Panc1 (cell line): Measurements from ENCODE around the gene TCHP. TPM values are rescaled to one million over a fixed set of nuclear protein-coding genes. Genes with fewer than 3 reads are reported as not detected.

ENCODE experiments used
- ATAC-seq: fragments of 200-7000 bp; cut with Tn5 transposase; 2 replicates; pipeline ENCODE4 v1.9.1; 2020; ENCODE audit warnings: mild to moderate bottlenecking, moderate library complexity
- BruUV-seq: library from RNA; stranded (reverse); fragments of 400-500 nt; replicated peaks from 2 replicates; lab custom pipeline; 2021; lab: Mats Ljungman, UMichigan
- CTCF ChIA-PET: fragments of 300-600 bp; sonication (Branson Sonifier 250); formaldehyde crosslinking; loops from one replicate; lab custom pipeline; 2022; ENCODE audit warnings: antibody characterized with exemption; lab: Charles Lee
- POLR2A ChIA-PET: fragments of 300-600 bp; sonication (Branson Sonifier 250); formaldehyde crosslinking; loops from one replicate; lab custom pipeline; 2022; ENCODE audit warnings: antibody characterized with exemption; lab: Charles Lee
- DNase-seq: peaks from one replicate; pipeline ENCODE4 v3.0.0-alpha.2; 2010; ENCODE audit warnings: low read depth, low spot score
- H3K27ac ChIP-seq: 2 replicates; pipeline ENCODE4 v1.5.1; 2011; ENCODE audit warnings: mild to moderate bottlenecking, low read length, inconsistent platforms
- H3K27me3 ChIP-seq: fragments of 200-500 bp; sonication (Bioruptor generic); 2 replicates; pipeline ENCODE4 v1.6.0; 2014; ENCODE audit warnings: low read length, inconsistent platforms; ENCODE audit not compliant: control insufficient read depth, insufficient read depth
- H3K36me3 ChIP-seq: fragments of 200-500 bp; sonication (Bioruptor generic); 2 replicates; pipeline ENCODE4 v1.5.1; 2014; ENCODE audit warnings: inconsistent platforms, mild to moderate bottlenecking, low read length, moderate library complexity; ENCODE audit not compliant: control insufficient read depth, insufficient read depth
- H3K4me1 ChIP-seq: 2 replicates; pipeline ENCODE4 v1.5.1; 2011; ENCODE audit warnings: inconsistent platforms, mild to moderate bottlenecking, low read length, moderate library complexity; ENCODE audit not compliant: control insufficient read depth, insufficient read depth
- H3K4me3 ChIP-seq, 2 experiments: 2 replicates each; pipeline ENCODE4 v1.5.1; 2011 to 2012; ENCODE audit warnings: low read depth in 2 of 2, low read length in 2 of 2, mild to moderate bottlenecking in 2 of 2, inconsistent platforms in 1 of 2, moderate library complexity in 1 of 2
- H3K9me3 ChIP-seq: fragments of 200-500 bp; sonication (Bioruptor generic); 2 replicates; pipeline ENCODE4 v1.5.1; 2014; ENCODE audit warnings: low read depth, mild to moderate bottlenecking, inconsistent platforms, low read length, moderate library complexity; ENCODE audit not compliant: control insufficient read depth, insufficient read depth
- POLR2AphosphoS5 ChIP-seq: IDR thresholded peaks from 2 replicates; pipeline ENCODE4 v1.6.1; 2012; ENCODE audit warnings: mild to moderate bottlenecking, low read depth, low read length, moderate library complexity
- SIN3A ChIP-seq: IDR thresholded peaks from 2 replicates; pipeline ENCODE4 v1.6.1; 2012; ENCODE audit warnings: low read depth, mild to moderate bottlenecking, low read length, moderate library complexity, borderline replicate concordance; ENCODE audit not compliant: insufficient read depth
- TCF7L2 ChIP-seq: IDR thresholded peaks from 2 replicates; pipeline ENCODE4 v1.6.1; 2011; ENCODE audit warnings: mild to moderate bottlenecking, low read depth, low read length, inconsistent platforms
- in situ Hi-C: cut with HindIII; loops from 2 replicates; pipeline ENCODE4 v1.10.0; 2016; ENCODE audit warnings: low sequenced_read_pairs, low pct_unique_long_range_greater_than_20kb
- intact Hi-C: fragments of 100-400 bp; cut with micrococcal nuclease; formaldehyde crosslinking; loops from one replicate; pipeline ENCODE4 v1.10.0; 2022; ENCODE audit not compliant: unreplicated experiment
- total RNA-seq: library from RNA; stranded (reverse); gene quantifications from one replicate; pipeline ENCODE4 v1.2.1, GENCODE V29; 2021; ENCODE audit not compliant: unreplicated experiment
- TF ChIP-seq, protein P1 (sequence below): fragments of 450-650 bp; IDR thresholded peaks from 2 replicates; pipeline ENCODE4 v1.5.1; 2017; ENCODE audit warnings: mild to moderate bottlenecking
- TF ChIP-seq, protein P2 (sequence below), 2 experiments: IDR thresholded peaks; 2 replicates each; pipeline ENCODE4 v1.6.1; 2011 to 2012; ENCODE audit warnings: low read depth in 2 of 2, control low read depth in 1 of 2, low read length in 1 of 2, mild to moderate bottlenecking in 1 of 2, moderate library complexity in 1 of 2; ENCODE audit not compliant: insufficient read depth in 1 of 2

The TCHP gene
- total RNA-seq, 1 experiment from 2014 or later, result 25.0 TPM

DNA sequence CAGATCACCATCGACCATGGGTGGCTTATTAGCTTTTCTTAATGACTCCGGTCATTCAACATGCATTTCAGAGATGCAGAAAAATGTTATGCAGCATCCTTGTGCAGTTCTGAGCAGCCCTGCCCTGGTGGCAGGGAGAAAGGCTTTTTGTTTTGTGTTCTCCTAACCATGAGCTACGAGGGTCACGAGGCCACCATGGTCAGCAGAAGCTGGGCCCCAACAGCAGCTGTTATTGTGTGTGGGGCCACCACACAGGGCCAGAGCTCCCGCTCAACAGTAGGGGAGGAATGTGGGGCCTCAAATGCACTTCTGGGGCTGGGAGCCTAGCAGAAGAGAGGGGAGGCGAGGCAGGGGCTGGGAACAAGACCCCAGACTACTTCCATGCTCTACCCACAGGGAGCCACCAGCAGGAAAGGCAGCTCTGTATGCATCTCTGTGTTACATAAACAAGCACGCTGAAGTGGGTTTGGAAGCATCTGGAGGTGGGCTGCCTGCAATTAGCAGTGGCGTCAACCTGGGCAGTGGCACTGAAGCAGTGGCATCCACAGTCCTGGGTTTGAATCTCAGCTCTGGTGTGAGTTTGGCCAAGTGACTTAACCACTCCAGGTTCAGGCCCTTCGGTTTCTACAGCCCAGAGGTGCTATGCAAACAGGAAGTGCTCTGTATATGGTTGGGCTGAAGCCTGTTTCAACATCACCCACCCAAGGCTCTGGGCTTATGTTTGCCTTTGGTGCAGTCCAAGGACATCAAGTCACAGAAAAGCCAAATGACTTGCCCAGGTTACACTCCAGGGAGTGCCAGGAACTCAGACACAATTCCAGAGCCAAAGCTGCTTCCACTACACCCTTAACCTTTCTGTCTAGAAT is 36.0 kb upstream of the TCHP start:
- intact Hi-C loops (no loop called here), in situ Hi-C loops (no loop called here)
- CTCF ChIA-PET, result interaction anchor here (0.7 to 1.4 kb wide), 3 partner anchors 11 to 13 kb away, joined by 3 to 4 read pairs (median 3); no protein-coding TSS in a partner anchor
- H3K4me1 ChIP-seq, result no peaks in the 10 kb centered on the region
- TF ChIP-seq, protein P1, sequence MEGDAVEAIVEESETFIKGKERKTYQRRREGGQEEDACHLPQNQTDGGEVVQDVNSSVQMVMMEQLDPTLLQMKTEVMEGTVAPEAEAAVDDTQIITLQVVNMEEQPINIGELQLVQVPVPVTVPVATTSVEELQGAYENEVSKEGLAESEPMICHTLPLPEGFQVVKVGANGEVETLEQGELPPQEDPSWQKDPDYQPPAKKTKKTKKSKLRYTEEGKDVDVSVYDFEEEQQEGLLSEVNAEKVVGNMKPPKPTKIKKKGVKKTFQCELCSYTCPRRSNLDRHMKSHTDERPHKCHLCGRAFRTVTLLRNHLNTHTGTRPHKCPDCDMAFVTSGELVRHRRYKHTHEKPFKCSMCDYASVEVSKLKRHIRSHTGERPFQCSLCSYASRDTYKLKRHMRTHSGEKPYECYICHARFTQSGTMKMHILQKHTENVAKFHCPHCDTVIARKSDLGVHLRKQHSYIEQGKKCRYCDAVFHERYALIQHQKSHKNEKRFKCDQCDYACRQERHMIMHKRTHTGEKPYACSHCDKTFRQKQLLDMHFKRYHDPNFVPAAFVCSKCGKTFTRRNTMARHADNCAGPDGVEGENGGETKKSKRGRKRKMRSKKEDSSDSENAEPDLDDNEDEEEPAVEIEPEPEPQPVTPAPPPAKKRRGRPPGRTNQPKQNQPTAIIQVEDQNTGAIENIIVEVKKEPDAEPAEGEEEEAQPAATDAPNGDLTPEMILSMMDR, result no peak
- TF ChIP-seq POLR2AphosphoS5 (no peak), TCF7L2 (no peak), SIN3A (no peak)
- TF ChIP-seq, protein P2, sequence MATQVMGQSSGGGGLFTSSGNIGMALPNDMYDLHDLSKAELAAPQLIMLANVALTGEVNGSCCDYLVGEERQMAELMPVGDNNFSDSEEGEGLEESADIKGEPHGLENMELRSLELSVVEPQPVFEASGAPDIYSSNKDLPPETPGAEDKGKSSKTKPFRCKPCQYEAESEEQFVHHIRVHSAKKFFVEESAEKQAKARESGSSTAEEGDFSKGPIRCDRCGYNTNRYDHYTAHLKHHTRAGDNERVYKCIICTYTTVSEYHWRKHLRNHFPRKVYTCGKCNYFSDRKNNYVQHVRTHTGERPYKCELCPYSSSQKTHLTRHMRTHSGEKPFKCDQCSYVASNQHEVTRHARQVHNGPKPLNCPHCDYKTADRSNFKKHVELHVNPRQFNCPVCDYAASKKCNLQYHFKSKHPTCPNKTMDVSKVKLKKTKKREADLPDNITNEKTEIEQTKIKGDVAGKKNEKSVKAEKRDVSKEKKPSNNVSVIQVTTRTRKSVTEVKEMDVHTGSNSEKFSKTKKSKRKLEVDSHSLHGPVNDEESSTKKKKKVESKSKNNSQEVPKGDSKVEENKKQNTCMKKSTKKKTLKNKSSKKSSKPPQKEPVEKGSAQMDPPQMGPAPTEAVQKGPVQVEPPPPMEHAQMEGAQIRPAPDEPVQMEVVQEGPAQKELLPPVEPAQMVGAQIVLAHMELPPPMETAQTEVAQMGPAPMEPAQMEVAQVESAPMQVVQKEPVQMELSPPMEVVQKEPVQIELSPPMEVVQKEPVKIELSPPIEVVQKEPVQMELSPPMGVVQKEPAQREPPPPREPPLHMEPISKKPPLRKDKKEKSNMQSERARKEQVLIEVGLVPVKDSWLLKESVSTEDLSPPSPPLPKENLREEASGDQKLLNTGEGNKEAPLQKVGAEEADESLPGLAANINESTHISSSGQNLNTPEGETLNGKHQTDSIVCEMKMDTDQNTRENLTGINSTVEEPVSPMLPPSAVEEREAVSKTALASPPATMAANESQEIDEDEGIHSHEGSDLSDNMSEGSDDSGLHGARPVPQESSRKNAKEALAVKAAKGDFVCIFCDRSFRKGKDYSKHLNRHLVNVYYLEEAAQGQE (IDR thresholded peaks at IDR 0.05; ENCODE audit: insufficient read depth in 1 of 2, low read depth in 2 of 2, low read length in 1 of 2), result no peak
- DNase-seq, result no peak
- H3K36me3 ChIP-seq, result no peaks in the 10 kb centered on the region
- no peaks in the 10 kb centered on the region for H3K9me3 ChIP-seq
- no peak overlapping the region for H3K27ac ChIP-seq
- no peaks in the 10 kb centered on the region for H3K27me3 ChIP-seq
- POLR2A ChIA-PET, result no interaction called here
- no TSS peak for BruUV-seq
- H3K4me3 ChIP-seq, result no peak overlapping the region
- no peak for ATAC-seq

DNA sequence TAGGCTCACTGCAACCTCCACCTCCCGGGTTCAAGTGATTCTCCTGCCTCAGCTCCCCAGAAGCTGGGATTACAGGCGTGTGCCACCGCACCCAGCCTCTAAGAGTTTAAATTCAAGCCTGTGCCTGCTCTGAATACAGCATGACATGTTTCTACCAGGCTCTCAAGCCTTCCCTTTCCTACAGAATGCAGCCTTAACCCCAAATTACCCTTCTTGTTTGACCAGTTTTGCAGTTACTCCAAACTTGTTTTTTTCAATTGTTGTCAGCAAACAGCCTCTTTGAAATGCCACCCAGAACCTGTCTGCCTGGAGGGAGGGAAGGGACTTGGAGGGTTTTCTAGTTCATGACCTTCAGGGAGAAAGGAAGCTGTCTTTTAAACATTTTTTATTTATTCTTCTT is 35.2 kb upstream of the TCHP start:
- Histone ChIP-seq H3K9me3 (no peaks in the 10 kb centered on the region), H3K4me1 (no peaks in the 10 kb centered on the region), H3K27ac (no peak overlapping the region), H3K4me3 (no peak overlapping the region), H3K27me3 (no peaks in the 10 kb centered on the region), H3K36me3 (no peaks in the 10 kb centered on the region)
- ATAC-seq (no peak), DNase-seq (no peak)
- ChIA-PET CTCF (no interaction called here), POLR2A (no interaction called here)
- in situ Hi-C loops (no loop called here), intact Hi-C loops (no loop called here)
- TF ChIP-seq SIN3A (no peak), TCF7L2 (no peak), POLR2AphosphoS5 (no peak)
- TF ChIP-seq, protein P2 (IDR thresholded peaks at IDR 0.05; ENCODE audit: insufficient read depth in 1 of 2, low read depth in 2 of 2, low read length in 1 of 2), result no peak
- TF ChIP-seq, protein P1, result no peak
- BruUV-seq, result no TSS peak
